SU-DHL-6 (cell line): ENCODE data around the gene ASB3.

ENCODE experiments used
- H2AFZ ChIP-seq: fragments of 200-600 bp; sonication (generic); 2 replicates; pipeline ENCODE4 v1.6.1; 2014; ENCODE audit warnings: low read depth, mild to moderate bottlenecking, moderate library complexity, mixed read lengths, antibody characterized with exemption, low read length; ENCODE audit not compliant: severe bottlenecking
- H3F3A ChIP-seq: fragments of 200-600 bp; shearing (Covaris generic); 2 replicates; pipeline ENCODE4 v1.6.0; 2016; ENCODE audit warnings: antibody characterized with exemption, mild to moderate bottlenecking; ENCODE audit not compliant: insufficient read depth
- H3K27ac ChIP-seq: fragments of 200-600 bp; sonication (generic); 2 replicates; pipeline ENCODE4 v1.5.1; 2016; ENCODE audit warnings: low read depth, mild to moderate bottlenecking, low read length, moderate library complexity, mixed read lengths
- H3K27me3 ChIP-seq: fragments of 200-600 bp; sonication (generic), shearing (Covaris generic); 2 replicates; pipeline ENCODE4 v1.6.0; 2014; ENCODE audit warnings: mild to moderate bottlenecking, low read length
- H3K36me3 ChIP-seq: fragments of 200-600 bp; sonication (generic); 2 replicates; pipeline ENCODE4 v1.6.1; 2014; ENCODE audit warnings: mild to moderate bottlenecking, low read length, mixed read lengths
- H3K4me2 ChIP-seq: fragments of 300-600, 200-600 bp; shearing (Covaris generic), sonication (generic); 2 replicates; pipeline ENCODE4 v1.6.0; 2014; ENCODE audit warnings: low read length, low read depth, mild to moderate bottlenecking; ENCODE audit not compliant: poor library complexity, severe bottlenecking
- H3K4me3 ChIP-seq: fragments of 200-600 bp; sonication (generic); 2 replicates; pipeline ENCODE4 v1.5.1; 2014; ENCODE audit warnings: antibody characterized with exemption, low read length, mild to moderate bottlenecking, mixed read lengths; ENCODE audit not compliant: insufficient read depth, poor library complexity, severe bottlenecking
- H3K79me2 ChIP-seq: fragments of 200-600 bp; sonication (generic); 2 replicates; pipeline ENCODE4 v1.6.1; 2014; ENCODE audit warnings: mild to moderate bottlenecking, low read length, moderate library complexity; ENCODE audit not compliant: insufficient read depth
- H3K9ac ChIP-seq: fragments of 200-600 bp; sonication (generic); 2 replicates; pipeline ENCODE4 v1.7.0; 2014; ENCODE audit warnings: mild to moderate bottlenecking, low read length
- H3K9me2 ChIP-seq: fragments of 200-600 bp; sonication (generic); replicated peaks from 2 replicates; pipeline ENCODE4 v1.6.1; 2014; ENCODE audit warnings: low read length; ENCODE audit not compliant: insufficient read depth
- H3K9me3 ChIP-seq: fragments of 200-600 bp; sonication (generic); 2 replicates; pipeline ENCODE4 v1.6.1; 2014; ENCODE audit warnings: low read length, mixed read lengths; ENCODE audit not compliant: insufficient read depth
- H4K20me1 ChIP-seq: fragments of 200-600 bp; sonication (generic); 2 replicates; pipeline ENCODE4 v1.6.1; 2014; ENCODE audit warnings: low read depth, mild to moderate bottlenecking, antibody characterized with exemption, low read length, moderate library complexity, mixed read lengths
- EZH2phosphoT487 ChIP-seq: fragments of 200-600 bp; sonication (generic), shearing (Covaris generic); conservative IDR thresholded peaks from 2 replicates; pipeline ENCODE4 v1.6.1; 2018; ENCODE audit warnings: mild to moderate bottlenecking, antibody characterized with exemption, low read length, moderate library complexity, mixed read lengths
- TF ChIP-seq, protein P1 (sequence below): fragments of 200-600 bp; sonication (generic); IDR thresholded peaks from one replicate; pipeline ENCODE4 v1.5.1; 2017; ENCODE audit warnings: antibody characterized with exemption, mild to moderate bottlenecking, low read length, moderate library complexity; ENCODE audit not compliant: insufficient read depth, poor library complexity, severe bottlenecking

Gene ASB3

DNA sequence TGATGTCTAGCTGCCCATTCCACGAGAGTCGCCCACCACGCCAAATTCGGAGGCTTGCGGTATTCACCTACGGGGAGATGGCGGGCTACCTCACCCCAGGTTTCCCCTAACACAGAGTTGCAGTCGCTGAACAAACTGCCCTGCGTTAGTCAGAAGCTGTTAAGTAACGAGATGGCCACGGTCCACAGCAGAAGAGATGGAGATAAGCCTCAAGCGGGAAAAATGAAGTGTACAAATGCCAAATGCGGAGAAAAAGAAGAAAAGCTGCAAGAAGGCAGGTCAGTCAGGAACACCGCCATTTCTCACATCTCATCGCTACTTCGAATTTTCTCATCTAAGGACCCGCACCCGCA lies 425 bp downstream of the ASB3 start:
- Histone ChIP-seq H3K9ac (peak overlapping the region; percentile 73), H2AFZ (peak overlapping the region; percentile 59), H3K4me3 (peak overlapping the region; percentile 82), H3K9me3 (no peaks in the 10 kb centered on the region), H3K4me2 (peak overlapping the region; percentile 88), H3K27me3 (no peaks in the 10 kb centered on the region), H3K36me3 (no peaks in the 10 kb centered on the region), H3K27ac (peak overlapping the region; percentile 61), H3K9me2 (no peaks in the 10 kb centered on the region), H3F3A (peaks cover 3% of the 10 kb centered on the region; the same call in 1 of the 2 replicates), H3K79me2 (peaks cover 93% of the 10 kb centered on the region), H4K20me1 (no peaks in the 10 kb centered on the region)
- TF ChIP-seq, protein P1, sequence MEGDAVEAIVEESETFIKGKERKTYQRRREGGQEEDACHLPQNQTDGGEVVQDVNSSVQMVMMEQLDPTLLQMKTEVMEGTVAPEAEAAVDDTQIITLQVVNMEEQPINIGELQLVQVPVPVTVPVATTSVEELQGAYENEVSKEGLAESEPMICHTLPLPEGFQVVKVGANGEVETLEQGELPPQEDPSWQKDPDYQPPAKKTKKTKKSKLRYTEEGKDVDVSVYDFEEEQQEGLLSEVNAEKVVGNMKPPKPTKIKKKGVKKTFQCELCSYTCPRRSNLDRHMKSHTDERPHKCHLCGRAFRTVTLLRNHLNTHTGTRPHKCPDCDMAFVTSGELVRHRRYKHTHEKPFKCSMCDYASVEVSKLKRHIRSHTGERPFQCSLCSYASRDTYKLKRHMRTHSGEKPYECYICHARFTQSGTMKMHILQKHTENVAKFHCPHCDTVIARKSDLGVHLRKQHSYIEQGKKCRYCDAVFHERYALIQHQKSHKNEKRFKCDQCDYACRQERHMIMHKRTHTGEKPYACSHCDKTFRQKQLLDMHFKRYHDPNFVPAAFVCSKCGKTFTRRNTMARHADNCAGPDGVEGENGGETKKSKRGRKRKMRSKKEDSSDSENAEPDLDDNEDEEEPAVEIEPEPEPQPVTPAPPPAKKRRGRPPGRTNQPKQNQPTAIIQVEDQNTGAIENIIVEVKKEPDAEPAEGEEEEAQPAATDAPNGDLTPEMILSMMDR = no peak
- TF ChIP-seq EZH2phosphoT487 = no peak

DNA sequence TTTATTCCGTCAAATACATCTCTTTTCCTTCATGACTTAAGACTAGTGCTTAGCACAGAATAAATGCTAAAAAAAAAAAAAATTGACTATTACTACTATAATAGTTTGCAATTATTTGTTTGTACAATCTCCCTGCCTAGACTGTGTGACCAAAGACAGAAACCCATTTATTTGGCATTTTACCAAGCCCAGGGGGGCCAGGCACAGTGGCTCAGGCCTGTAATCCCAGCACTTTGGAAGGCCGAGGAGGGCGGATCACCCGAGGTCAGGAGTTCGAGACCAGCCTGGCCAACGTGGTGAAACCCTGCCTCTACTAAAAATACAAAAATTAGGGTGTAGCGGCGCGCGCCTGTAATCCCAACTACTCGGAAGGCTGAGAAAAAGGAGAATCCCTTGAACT lies 1.4 kb downstream of the ASB3 start:
- Histone ChIP-seq H2AFZ (no peak overlapping the region), H3K27ac (no peak overlapping the region; the same call in 1 of the 2 replicates), H3K4me3 (peak overlapping the region; percentile 82)

DNA sequence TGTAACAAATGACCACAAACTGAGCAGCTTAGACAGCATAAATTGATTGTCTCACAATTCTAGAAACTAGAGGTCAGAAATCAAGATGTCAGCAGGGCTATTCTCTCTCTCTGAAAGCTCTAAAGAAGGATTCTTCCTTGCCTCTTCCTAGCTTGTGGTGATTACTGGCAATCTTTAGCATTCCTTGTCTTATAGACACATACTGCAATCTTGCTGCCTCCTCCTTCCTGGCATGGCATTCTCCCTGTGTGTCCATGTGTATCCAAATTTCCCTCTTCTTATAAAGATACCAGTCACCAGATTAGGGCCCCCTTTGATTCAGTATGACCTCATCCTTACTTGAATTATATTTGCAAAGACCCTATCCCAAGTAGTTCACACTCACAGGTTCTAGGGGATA lies 2.3 kb downstream of the ASB3 start:
- Histone ChIP-seq H3K36me3 (peaks cover 3% of the 10 kb centered on the region; the same call in 1 of the 2 replicates), H3K27ac (no peak overlapping the region), H3K9ac (peak overlapping the region; percentile 73), H3F3A (no peaks in the 10 kb centered on the region; the same call in 1 of the 2 replicates), H3K79me2 (peaks cover 95% of the 10 kb centered on the region), H4K20me1 (no peaks in the 10 kb centered on the region), H2AFZ (no peak overlapping the region), H3K4me2 (peak overlapping the region; percentile 88), H3K27me3 (no peaks in the 10 kb centered on the region), H3K9me2 (no peaks in the 10 kb centered on the region), H3K4me3 (no peak overlapping the region), H3K9me3 (no peaks in the 10 kb centered on the region)
- TF ChIP-seq, protein P1 = no peak
- no peak for TF ChIP-seq EZH2phosphoT487

More for the DNA sequence above, 1.4 kb downstream of the ASB3 start:
- H3K36me3 ChIP-seq = no peaks in the 10 kb centered on the region
- no peaks in the 10 kb centered on the region for H4K20me1 ChIP-seq
- no peaks in the 10 kb centered on the region for H3K9me2 ChIP-seq
- peak overlapping the region; percentile 73 for H3K9ac ChIP-seq
- peak overlapping the region; percentile 88 for H3K4me2 ChIP-seq
- H3K27me3 ChIP-seq = no peaks in the 10 kb centered on the region
- TF ChIP-seq, protein P1 = no peak
- TF ChIP-seq EZH2phosphoT487 = no peak
- no peaks in the 10 kb centered on the region for H3K9me3 ChIP-seq
- peaks cover 93% of the 10 kb centered on the region for H3K79me2 ChIP-seq
- no peaks in the 10 kb centered on the region; the same call in 1 of the 2 replicates for H3F3A ChIP-seq
